AG09309 (cell line): ENCODE measurements around the gene CHID1.

Experiments used
- DNase-seq: peaks from one replicate; pipeline ENCODE4 v3.0.0-alpha.2; 2010; ENCODE audit warnings: low read depth
- H3K4me3 ChIP-seq: 2 replicates; pipeline ENCODE4 v1.5.1; 2011; ENCODE audit warnings: mild to moderate bottlenecking, low read depth, low read length, moderate library complexity; ENCODE audit not compliant: control insufficient read depth
- TF ChIP-seq, protein P1 (sequence below): IDR thresholded peaks from 2 replicates; pipeline ENCODE4 v1.5.1; 2011; ENCODE audit warnings: mild to moderate bottlenecking, low read depth, low read length, inconsistent platforms; ENCODE audit not compliant: insufficient read depth, control insufficient read depth; ENCODE audit errors: missing control alignments

CHID1 gene

DNA sequence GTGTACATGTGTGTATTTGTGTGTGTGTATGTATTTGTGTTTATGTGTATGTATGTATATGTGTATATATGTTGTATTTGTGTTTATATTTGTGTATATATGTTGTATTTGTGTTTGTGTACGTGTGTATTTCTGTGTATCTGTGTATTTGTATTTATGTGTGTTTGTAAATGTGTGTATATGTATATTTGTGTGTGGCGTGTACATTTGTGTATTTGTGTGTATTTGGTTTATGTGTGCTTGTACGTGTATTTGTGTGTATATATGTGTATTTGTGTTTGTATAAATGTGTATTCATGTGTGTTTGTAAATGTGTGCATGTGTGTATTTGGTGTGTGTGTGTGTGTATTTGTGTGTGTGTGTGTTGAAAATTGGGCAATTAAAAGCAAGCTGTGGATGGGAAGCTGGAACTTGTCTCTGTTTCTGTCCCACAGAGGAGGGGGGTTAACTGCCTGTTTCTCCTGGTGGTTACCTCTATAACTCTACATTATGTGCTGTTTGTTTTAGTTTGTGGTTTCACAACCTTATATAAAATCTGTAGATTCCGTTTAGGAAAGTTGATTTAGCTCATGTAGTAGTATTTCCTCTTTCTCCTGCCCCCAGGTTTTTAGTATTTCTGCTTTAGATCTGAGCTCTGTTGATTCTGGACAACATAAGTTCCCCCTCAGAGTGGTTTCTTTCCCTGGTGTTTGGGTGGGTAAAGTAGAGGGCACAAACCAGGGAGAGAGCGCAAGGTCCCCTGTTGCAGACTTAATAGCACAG is 44.0 kb upstream of the CHID1 start:
- DNase-seq, result no peak
- H3K4me3 ChIP-seq, result no peak overlapping the region
- TF ChIP-seq, protein P1, sequence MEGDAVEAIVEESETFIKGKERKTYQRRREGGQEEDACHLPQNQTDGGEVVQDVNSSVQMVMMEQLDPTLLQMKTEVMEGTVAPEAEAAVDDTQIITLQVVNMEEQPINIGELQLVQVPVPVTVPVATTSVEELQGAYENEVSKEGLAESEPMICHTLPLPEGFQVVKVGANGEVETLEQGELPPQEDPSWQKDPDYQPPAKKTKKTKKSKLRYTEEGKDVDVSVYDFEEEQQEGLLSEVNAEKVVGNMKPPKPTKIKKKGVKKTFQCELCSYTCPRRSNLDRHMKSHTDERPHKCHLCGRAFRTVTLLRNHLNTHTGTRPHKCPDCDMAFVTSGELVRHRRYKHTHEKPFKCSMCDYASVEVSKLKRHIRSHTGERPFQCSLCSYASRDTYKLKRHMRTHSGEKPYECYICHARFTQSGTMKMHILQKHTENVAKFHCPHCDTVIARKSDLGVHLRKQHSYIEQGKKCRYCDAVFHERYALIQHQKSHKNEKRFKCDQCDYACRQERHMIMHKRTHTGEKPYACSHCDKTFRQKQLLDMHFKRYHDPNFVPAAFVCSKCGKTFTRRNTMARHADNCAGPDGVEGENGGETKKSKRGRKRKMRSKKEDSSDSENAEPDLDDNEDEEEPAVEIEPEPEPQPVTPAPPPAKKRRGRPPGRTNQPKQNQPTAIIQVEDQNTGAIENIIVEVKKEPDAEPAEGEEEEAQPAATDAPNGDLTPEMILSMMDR, result no peak

DNA sequence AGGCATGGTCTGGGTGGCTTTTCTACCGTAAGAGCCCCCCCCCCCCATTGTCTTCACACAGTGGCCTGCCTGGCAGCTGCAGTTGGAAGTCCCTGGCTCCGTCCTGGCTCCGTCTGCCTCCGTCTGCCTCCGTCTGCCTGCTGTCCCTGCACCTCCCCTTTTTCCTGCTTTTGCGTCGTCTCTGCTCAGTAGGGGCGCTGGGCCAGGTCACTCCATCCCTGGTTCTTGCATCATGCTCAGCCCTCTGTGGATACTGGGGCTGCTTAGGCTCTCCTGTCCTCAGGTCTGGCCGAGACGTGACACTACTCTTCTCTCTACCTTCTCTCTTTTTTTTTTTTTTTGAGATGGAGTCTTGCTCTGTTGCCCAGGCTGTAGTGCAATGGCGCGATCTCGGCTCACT is 42.9 kb upstream of the CHID1 start:
- DNase-seq, result no peak
- H3K4me3 ChIP-seq, result no peak overlapping the region
- TF ChIP-seq, protein P1, result no peak

DNA sequence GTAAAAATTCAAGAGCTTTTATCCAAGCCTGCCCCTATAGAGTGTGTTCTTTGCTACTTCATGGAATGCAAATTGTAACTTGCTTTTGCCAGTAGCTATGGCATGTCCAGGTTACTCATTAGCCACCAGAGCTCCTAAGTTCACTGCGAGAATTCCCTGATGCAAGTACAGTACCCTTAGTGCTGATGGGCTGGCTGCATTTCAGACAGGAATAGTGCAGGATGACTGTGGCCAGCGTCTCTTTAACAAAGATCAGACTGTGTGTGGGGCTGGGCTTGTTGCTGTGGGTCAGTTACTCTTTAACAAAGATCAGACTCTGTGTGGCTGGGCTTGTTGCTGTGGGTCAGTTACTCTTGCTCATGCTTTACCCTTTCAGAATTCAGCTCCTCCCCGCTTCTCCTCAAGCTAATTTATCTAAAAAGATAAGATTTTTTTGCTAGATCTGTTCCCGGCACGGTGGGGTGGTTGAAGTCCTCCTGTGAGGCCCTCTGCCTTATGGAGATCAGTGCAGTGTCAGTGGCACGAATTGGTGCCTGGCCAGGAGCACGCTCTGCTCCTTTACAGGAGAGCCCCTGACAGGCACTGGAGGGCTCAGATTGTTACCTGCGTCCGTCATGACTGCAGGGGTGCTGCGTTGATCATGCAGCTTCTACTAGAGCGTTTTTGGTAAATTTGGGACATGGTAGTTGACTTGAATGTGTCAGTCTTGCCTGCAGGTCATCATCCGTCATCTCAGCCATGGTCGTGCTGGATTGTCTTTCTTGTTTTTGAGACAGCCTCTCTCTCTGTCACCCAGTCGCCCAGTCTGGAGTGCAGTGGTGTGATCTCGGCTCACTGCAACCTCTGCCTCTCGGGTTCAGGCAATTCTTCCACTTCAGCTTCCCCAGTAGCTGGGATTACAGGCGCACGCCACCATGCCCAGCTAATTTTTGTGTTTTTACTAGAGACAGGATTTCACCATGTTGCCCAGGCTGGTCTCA is 42.1 kb upstream of the CHID1 start:
- no peak for DNase-seq
- no peak overlapping the region for H3K4me3 ChIP-seq
- TF ChIP-seq, protein P1, result no peak

DNA sequence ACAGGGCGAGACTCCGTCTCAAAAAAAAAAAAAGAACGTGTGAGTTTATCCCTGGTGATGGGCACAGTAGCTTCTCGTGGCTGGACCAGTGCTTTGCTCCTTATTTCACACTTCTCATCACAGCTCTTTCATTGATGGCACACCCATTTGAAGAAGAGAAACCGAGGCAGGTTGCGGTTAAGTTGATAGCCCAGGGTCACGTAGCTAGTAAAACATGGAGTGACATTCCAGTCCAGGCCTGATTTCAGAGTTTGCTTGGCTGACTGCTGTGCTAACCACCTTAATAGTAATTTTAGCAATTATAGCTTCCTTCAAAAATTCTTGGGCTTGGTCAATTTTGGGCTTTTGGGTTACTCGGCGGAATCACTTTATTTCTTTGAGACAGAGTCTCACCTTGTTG is 40.9 kb upstream of the CHID1 start:
- no peak for DNase-seq
- H3K4me3 ChIP-seq, result no peak overlapping the region
- TF ChIP-seq, protein P1, result no peak

DNA sequence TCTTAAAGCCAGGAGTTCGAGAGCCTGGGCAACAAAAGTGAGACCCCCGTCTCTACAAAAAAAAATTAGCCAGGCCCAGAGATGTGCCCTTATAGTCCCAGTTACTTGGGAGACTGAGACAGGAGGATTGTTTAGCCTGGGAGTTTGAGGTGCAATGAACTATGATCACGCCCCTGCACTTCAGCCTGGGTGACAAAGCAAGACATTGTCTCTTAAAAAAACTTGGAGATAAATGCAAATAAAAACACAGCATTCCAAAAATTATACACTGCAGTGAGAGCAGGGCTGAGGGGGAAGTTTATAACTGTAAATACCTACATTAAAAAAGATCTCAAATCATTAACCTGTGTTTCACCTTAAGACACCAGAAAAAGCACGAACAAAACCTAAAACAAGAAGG is 37.1 kb upstream of the CHID1 start:
- DNase-seq, result no peak
- TF ChIP-seq, protein P1, result no peak
- H3K4me3 ChIP-seq, result no peak overlapping the region

DNA sequence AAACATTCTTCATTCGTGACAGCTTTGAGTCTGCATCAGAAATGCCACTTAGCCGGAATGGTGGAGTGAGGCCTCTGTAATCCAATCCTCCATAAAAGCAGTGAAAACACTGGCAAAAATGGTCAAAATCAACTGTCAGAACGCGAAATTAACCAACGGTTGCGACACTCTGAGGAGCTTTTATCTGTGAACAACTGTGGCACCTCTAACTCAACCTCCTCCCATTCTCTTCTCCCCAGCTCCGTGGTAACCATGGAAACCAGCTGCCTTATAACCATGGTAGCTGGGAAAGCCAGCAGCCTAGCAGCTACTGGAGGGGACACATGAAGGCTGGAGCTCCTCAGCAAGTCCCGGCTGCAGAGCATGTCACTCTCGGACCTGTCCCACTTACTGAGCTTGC is 35.4 kb upstream of the CHID1 start:
- TF ChIP-seq, protein P1, result no peak
- H3K4me3 ChIP-seq, result no peak overlapping the region
- no peak for DNase-seq
